MCF 10A (cell line): Measurements from ENCODE around the gene SLC9A6. TPM values are rescaled to one million over a fixed set of nuclear protein-coding genes. Genes with fewer than 3 reads are reported as not detected.

Experiments used
- BruUV-seq: library from RNA; stranded (reverse); fragments of 400-500 nt; replicated peaks from 2 replicates; lab custom pipeline; 2021; lab: Mats Ljungman, UMichigan
- CTCF ChIA-PET: fragments of 300-600 bp; sonication (Branson Sonifier 250); formaldehyde crosslinking; extraction: SDS; loops from one replicate; lab custom pipeline; 2021; ENCODE audit warnings: antibody characterized with exemption, inconsistent platforms; lab: Yijun Ruan, JAX
- POLR2A ChIA-PET: fragments of 300-600, 350-650 bp; sonication (Branson Sonifier 250); formaldehyde crosslinking; extraction: SDS; loops from one replicate; lab custom pipeline; 2020; ENCODE audit warnings: antibody characterized with exemption, inconsistent platforms; lab: Yijun Ruan, JAX
- DNase-seq: peaks from one replicate; pipeline ENCODE4 v3.0.0-alpha.2; 2018; ENCODE audit not compliant: unreplicated experiment
- H3K27ac Mint-ChIP-seq: one replicate; pipeline ENCODE4 v1.8.0; 2022; ENCODE audit warnings: mild to moderate bottlenecking, low read depth, mixed read lengths; ENCODE audit not compliant: unreplicated experiment
- H3K27me3 Mint-ChIP-seq: one replicate; pipeline ENCODE4 v1.8.0; 2022; ENCODE audit warnings: mixed read lengths; ENCODE audit not compliant: insufficient read depth, unreplicated experiment
- H3K36me3 Mint-ChIP-seq: one replicate; pipeline ENCODE4 v1.8.0; 2022; ENCODE audit warnings: mild to moderate bottlenecking, moderate library complexity, mixed read lengths; ENCODE audit not compliant: insufficient read depth, unreplicated experiment
- H3K4me1 Mint-ChIP-seq: one replicate; pipeline ENCODE4 v1.8.0; 2022; ENCODE audit warnings: mixed read lengths; ENCODE audit not compliant: insufficient read depth, unreplicated experiment
- H3K4me3 Mint-ChIP-seq: one replicate; pipeline ENCODE4 v1.8.0; 2022; ENCODE audit warnings: mild to moderate bottlenecking, moderate library complexity, mixed read lengths; ENCODE audit not compliant: unreplicated experiment
- H3K9me3 Mint-ChIP-seq: one replicate; pipeline ENCODE4 v1.8.0; 2022; ENCODE audit warnings: mixed read lengths; ENCODE audit not compliant: unreplicated experiment
- CTCF ChIP-seq: fragments of 200-600 bp; IDR thresholded peaks from one replicate; pipeline ENCODE4 v1.8.0; 2022; ENCODE audit warnings: antibody characterized with exemption, mild to moderate bottlenecking; ENCODE audit not compliant: unreplicated experiment
- intact Hi-C: fragments of 100-400 bp; cut with micrococcal nuclease; formaldehyde crosslinking; loops from 2 replicates; pipeline ENCODE4 v1.14.1; 2022
- total RNA-seq: library from RNA; stranded (reverse); gene quantifications from 2 replicates; pipeline ENCODE4 v1.2.3, GENCODE V29; 2022

SLC9A6 gene
- total RNA-seq, 1 experiment from 2014 or later: 8.1 TPM

GRCh38 chrX:136035663-136036062, 50.4 kb downstream of the SLC9A6 start:
- Mint-ChIP-seq H3K27me3 (peaks cover 17% of the 10 kb centered on the region), H3K27ac (no peak overlapping the region), H3K4me1 (no peaks in the 10 kb centered on the region), H3K36me3 (peaks cover 6% of the 10 kb centered on the region), H3K4me3 (no peak overlapping the region), H3K9me3 (no peaks in the 10 kb centered on the region)
- TF ChIP-seq CTCF: no peak
- ChIA-PET CTCF (interaction anchor here (0.7 to 2.8 kb wide), 4 partner anchors 127 to 654 kb away, joined by 3 to 16 read pairs (median 4); no protein-coding TSS in a partner anchor), POLR2A (interaction anchor here (1.4 kb wide), 1 partner anchor 14 kb away, joined by 3 read pairs; no protein-coding TSS in a partner anchor)
- no TSS peak for BruUV-seq
- no peak for DNase-seq
- intact Hi-C loops: no loop called here

GRCh38 chrX:136039485-136039884, 54.2 kb downstream of the SLC9A6 start:
- ChIA-PET POLR2A (interaction anchor here (0.6 to 1.2 kb wide), 2 partner anchors 8 to 17 kb away, joined by 3 to 4 read pairs; no protein-coding TSS in a partner anchor), CTCF (interaction anchor here (0.6 to 1.3 kb wide), 3 partner anchors 16 to 537 kb away, joined by 3 to 4 read pairs (median 3); no protein-coding TSS in a partner anchor)
- H3K27me3 Mint-ChIP-seq: peaks cover 16% of the 10 kb centered on the region
- no TSS peak for BruUV-seq
- H3K4me3 Mint-ChIP-seq: no peak overlapping the region
- H3K36me3 Mint-ChIP-seq: peaks cover 6% of the 10 kb centered on the region
- no peak overlapping the region for H3K27ac Mint-ChIP-seq
- H3K9me3 Mint-ChIP-seq: no peaks in the 10 kb centered on the region
- no peak for TF ChIP-seq CTCF
- H3K4me1 Mint-ChIP-seq: no peaks in the 10 kb centered on the region
- intact Hi-C loops: no loop called here
- DNase-seq: no peak

- TF ChIP-seq CTCF: no peak
- no peak overlapping the region for H3K4me3 Mint-ChIP-seq
- H3K27me3 Mint-ChIP-seq: peaks cover 20% of the 10 kb centered on the region
- peaks cover 6% of the 10 kb centered on the region for H3K36me3 Mint-ChIP-seq
- intact Hi-C loops: no loop called here
- no peak for DNase-seq
- ChIA-PET CTCF (interaction anchor here (0.7 to 1.3 kb wide), 3 partner anchors 15 to 1625 kb away, joined by 3 read pairs; no protein-coding TSS in a partner anchor), POLR2A (interaction anchor here (0.6 kb wide), 1 partner anchor 323 kb away, joined by 3 read pairs; no protein-coding TSS in a partner anchor)
- H3K4me1 Mint-ChIP-seq: no peaks in the 10 kb centered on the region
- no TSS peak for BruUV-seq
- H3K9me3 Mint-ChIP-seq: no peaks in the 10 kb centered on the region
- no peak overlapping the region for H3K27ac Mint-ChIP-seq
Observed at GRCh38 chrX:136039968-136040367, 54.7 kb downstream of the SLC9A6 start.

GRCh38 chrX:136041254-136041812, 56.1 kb downstream of the SLC9A6 start:
- ChIA-PET POLR2A (no interaction called here), CTCF (no interaction called here)
- no peak overlapping the region for H3K27ac Mint-ChIP-seq

More at GRCh38 chrX:136041254-136041812, 56.1 kb downstream of the SLC9A6 start:
- no peak overlapping the region for H3K4me3 Mint-ChIP-seq
- peaks cover 34% of the 10 kb centered on the region for H3K27me3 Mint-ChIP-seq
- H3K36me3 Mint-ChIP-seq: peaks cover 11% of the 10 kb centered on the region
- BruUV-seq: no TSS peak
- DNase-seq: no peak
- TF ChIP-seq CTCF: no peak
- no peaks in the 10 kb centered on the region for H3K4me1 Mint-ChIP-seq
- H3K9me3 Mint-ChIP-seq: no peaks in the 10 kb centered on the region
- intact Hi-C loops: no loop called here
